HG02623 (cell line): Measurements from ENCODE around the gene PPIL4.

Source experiments
- ATAC-seq: cut with Tn5 transposase; IDR thresholded peaks from one replicate; pipeline ENCODE4 v1.9.1; 2021; ENCODE audit warnings: moderate library complexity; ENCODE audit not compliant: unreplicated experiment

Gene PPIL4

DNA sequence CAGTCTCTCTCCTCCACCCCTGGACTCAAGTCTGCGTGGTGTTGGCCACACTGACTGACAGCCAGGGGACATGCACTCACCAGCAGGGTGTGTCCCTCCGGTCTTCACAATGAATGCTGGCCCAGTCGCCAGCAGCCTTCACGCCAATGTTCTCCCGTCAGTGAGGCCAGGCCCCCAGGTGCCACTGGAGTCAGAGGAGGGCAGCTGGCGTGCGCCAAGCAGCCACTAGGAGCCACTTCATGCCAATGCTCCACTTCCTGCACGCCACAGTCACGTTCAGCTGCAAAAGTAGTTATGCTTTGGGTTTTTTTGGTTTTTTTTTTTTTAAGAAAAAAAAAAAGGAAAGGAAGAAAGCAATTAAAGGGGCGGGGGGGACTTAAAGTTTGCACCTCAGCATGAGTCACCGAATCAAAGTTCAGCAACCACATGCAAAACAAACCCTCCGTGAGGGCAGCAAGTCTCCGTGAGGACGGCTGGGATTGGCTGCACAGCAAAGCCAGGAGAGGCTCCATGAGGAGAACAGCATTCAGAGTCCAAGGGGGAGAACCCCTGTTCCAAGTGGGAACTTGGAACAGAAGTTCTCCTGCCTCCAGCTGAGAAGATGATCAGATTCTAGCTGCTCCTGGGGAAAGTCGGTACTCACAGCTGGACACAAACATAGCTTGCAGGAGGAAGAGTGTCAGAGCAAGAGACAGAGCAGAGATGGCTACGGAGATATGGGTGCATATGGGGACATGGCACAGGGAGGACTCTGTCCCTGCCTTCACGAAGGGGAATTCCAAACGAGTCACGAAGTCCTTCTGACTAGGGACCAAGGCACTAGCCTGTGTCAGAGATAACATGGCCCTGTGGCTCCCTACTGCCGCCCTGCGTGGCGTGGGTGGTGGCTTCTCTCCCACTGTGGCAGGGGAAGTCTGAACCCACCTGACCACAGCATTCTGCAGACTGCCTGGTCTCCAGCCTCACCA is 60.8 kb downstream of the PPIL4 start, which contains the start of gene ZC3H12D:
ZC3H12D (minus strand) TSS at position 282 of the 968 bp plus-strand sequence. CDS start 10,471 bp downstream, outside the sequence.
- peak; percentile 31 for ATAC-seq

GRCh38 chr6:149483849-149484655 is 61.8 kb downstream of the PPIL4 start:
- no peak for ATAC-seq

DNA sequence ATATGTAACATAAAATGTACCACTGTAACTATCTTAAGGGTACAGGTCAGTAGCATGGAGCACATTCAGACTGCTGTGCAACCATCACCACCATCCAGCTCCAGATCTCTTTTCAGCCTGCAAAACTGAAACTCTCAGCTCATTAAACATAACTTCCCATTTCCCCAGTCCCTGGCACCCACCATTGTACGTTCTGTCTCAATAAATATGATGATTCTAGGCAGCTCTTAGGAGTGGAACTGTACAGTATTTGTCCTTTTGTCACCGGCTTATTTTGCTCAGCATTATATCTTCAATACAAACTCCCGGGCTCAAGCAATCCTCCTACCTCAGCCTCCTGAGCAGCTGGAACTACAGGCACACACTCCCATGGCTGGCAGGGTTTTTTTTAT is 62.5 kb downstream of the PPIL4 start:
- no peak for ATAC-seq

DNA sequence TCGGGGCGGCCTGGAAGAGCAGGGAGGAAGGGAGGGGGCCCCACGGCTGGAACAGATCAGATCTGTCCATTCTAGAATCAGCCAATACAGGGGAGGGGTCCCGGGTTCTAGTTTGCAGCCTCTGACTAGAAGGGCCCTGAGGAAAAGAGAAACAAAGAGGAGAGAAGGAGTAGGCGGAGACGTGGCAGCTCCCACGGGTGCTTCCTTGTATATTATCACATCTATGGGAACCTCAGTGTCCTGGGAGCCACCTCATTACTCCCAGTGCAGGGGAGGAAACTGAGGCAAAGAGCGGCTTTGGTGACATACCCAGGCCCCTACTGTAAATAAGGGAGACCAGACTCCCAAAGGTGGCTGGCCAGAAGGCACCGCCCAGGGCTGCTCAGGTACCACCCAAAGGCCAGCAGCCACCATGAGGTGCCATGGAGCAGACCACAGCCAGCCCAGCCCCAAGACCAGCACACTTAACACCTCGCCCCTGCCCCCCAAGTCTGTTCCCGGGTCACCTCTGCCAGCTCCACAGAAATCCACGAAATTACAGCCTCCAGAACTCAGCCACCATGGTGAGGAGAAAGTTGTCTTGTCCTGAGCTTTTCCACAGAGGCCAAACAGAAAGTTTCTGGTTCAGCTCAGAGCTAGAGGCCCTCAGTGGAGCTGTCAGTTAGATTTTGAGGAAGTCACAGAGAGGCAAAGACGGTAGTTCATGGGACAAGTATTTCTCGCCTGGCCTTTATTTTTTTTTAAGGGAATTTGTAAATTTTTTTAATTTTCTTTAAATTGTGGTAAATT is 63.1 kb downstream of the PPIL4 start:
- ATAC-seq, result no peak

DNA sequence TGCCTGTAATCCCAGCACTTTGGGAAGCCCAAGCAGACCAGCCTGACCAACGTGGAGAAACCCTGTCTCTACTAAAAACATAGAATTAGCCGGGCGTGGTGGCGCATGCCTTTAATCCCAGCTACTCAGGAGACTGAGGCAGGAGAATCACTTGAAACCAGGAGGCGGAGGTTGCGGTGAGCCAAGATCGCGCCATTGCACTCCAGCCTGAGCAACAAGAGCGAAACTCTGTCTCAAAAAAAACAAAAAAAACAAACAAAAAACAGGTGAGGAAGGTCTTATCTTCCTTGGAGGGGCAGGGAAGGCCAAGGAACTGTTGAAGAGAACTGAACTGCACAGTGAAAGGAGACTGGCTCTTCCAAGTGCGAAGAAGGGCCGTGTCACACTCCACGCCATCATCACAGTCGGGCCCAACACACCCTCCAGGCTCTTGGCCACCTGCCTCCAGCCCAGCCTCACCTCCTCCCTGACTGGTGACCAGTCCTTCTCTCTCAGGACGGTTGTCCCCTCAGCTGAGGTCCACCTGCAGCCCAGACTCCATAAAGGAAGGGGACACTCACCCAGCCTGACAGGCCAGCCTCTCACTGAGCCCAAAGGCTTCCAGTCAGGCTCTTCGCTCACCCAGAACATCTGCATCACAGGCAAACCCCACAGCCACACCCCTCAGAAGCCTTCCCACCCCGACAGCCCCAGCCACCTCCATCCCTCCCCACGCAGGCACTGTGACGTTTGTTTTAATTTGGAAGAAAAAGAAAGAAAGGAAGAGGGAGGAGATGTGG is 65.2 kb downstream of the PPIL4 start:
- no peak for ATAC-seq

GRCh38 chr6:149478631-149479314 is 67.1 kb downstream of the PPIL4 start:
- no peak for ATAC-seq

DNA sequence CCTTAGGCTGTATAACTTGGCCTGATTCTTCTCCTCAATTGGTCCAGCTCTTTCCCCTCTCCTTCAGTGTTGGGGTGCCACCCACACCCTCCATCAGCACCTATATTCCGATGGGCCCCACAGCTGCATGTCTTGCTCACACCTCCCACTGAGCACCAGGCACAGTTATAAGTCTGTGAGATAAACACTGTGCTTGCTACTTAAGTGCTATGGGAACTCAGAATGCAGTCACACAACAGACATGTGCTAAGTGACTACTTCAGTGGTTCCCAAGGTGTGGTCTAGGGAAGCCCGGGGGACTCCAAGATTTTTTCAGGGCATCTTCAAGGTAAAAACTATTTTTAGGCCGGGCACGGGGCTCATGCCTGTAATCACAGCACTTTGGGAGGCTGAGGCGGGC is 68.3 kb downstream of the PPIL4 start:
- no peak for ATAC-seq

DNA sequence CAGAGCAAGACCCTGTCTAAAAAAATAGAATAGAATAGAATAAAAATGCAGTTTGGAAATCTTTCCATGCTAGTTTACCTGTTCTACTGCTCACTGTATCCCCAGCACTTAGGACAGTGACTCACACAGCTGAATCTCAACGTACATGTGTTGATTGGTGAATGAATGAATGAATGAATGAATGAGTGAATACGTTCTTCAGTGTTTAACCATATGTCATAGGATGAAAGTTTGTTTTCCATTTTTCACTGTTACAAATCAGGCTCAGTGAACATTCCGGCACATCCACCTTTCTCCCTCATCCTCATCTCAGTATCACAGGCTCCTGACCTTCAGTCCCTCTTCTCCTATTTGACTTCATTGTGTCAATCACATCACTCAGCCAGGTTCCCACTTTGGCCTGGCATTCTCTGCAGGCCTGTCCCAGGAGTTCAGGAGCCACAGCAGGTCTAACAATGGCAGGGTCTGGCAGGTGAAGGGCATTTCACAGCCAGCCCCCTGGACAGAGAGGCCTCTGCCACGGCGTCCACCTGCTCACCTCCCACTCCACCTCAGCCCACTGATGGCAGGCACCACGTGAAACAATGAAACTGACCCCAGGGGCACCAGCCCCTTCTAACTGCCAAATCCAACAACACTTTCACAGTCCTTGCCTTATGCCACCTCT is 68.9 kb downstream of the PPIL4 start:
- ATAC-seq, result no peak

- ATAC-seq, result no peak
Measured at GRCh38 chr6:149474108-149474935, 71.5 kb downstream of the PPIL4 start.

- ATAC-seq, result no peak
Measured at GRCh38 chr6:149473080-149474052, 72.5 kb downstream of the PPIL4 start.

GRCh38 chr6:149472241-149472640 is 73.6 kb downstream of the PPIL4 start:
- no peak for ATAC-seq

GRCh38 chr6:149471801-149472200 is 74.0 kb downstream of the PPIL4 start:
- peak; percentile 28 for ATAC-seq

GRCh38 chr6:149470948-149471347 is 74.9 kb downstream of the PPIL4 start:
- ATAC-seq, result no peak

DNA sequence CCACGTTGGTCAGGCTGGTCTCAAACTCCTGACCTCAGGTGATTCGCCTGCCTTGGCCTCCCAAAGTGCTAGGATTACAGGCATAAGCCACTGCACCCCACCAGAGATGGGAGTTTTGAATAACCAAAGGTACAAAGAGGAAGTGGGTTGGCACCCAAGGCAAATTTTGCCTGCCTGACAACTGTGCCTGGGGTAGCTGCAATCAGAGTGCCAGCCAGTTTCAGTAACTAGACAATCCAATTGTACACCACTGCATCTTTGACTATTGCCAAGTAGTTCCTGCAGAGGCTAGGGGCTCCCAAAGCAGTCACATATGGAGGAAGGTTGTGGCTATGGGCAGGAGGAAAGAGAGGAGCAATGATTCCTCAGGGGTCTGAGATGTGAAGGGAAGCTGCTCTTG is 77.7 kb downstream of the PPIL4 start:
- no peak for ATAC-seq

DNA sequence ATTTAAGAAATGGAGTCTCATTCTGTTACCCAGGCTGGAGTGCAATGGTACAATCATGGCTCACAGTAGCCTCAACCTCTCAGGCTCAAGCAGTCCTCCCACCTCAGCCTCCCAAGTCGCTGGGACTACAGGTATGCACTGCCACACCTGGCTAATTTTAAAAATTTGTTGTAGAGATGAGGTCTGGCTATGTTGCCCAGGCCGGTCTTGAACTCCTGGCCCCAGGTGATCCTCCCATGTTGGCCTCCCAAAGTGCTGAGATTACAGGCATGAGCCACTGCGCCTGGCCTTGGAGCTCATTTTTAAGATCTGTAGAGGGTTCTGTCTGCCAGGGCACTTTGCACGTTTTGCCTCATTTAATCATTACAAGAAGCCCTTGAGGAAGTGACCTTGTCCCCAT is 78.6 kb downstream of the PPIL4 start:
- no peak for ATAC-seq

DNA sequence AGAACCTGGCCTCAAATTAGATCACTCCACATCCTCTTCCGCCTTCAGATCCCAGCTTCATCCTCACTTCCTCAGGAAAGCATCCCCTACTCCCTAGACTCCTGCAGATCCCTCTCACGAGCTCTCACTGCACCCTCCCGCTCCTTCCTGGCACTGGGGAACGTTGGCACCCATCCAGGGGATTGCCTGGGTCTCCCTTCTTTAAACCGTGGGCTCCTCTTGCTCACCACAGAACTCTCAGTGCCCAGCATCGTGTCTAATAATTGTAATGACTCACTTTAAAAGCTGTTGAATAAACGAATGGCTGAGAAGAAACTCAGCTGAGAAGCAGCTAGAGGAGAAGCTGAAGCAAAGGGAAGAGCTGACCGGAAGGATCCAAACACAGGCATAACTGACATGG is 81.4 kb downstream of the PPIL4 start:
- no peak for ATAC-seq

GRCh38 chr6:149463781-149464180 is 82.1 kb downstream of the PPIL4 start:
- ATAC-seq, result no peak
